Measurements from ENCODE around the gene DOCK2.

DNA sequence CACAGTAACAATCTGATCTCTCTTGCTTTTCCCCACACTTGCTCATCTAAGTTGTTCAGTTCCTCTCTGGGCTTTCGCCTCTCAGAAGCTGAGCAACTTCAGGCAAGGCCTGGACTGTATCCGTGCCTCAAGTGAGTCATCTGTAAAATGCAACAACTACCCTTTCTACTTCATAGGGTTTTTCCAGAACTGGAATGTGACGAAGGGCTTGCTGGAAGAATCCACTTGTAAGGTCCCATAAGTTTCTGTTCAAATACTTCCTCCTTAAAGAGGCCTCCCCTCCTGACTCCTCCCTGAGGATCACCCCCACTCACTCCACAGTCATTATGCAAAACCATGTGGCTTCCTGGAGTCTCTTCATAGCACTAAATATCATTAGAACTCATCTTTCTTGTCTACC is 360.7 kb downstream of the DOCK2 start:
- TF ChIP-seq, protein P1, sequence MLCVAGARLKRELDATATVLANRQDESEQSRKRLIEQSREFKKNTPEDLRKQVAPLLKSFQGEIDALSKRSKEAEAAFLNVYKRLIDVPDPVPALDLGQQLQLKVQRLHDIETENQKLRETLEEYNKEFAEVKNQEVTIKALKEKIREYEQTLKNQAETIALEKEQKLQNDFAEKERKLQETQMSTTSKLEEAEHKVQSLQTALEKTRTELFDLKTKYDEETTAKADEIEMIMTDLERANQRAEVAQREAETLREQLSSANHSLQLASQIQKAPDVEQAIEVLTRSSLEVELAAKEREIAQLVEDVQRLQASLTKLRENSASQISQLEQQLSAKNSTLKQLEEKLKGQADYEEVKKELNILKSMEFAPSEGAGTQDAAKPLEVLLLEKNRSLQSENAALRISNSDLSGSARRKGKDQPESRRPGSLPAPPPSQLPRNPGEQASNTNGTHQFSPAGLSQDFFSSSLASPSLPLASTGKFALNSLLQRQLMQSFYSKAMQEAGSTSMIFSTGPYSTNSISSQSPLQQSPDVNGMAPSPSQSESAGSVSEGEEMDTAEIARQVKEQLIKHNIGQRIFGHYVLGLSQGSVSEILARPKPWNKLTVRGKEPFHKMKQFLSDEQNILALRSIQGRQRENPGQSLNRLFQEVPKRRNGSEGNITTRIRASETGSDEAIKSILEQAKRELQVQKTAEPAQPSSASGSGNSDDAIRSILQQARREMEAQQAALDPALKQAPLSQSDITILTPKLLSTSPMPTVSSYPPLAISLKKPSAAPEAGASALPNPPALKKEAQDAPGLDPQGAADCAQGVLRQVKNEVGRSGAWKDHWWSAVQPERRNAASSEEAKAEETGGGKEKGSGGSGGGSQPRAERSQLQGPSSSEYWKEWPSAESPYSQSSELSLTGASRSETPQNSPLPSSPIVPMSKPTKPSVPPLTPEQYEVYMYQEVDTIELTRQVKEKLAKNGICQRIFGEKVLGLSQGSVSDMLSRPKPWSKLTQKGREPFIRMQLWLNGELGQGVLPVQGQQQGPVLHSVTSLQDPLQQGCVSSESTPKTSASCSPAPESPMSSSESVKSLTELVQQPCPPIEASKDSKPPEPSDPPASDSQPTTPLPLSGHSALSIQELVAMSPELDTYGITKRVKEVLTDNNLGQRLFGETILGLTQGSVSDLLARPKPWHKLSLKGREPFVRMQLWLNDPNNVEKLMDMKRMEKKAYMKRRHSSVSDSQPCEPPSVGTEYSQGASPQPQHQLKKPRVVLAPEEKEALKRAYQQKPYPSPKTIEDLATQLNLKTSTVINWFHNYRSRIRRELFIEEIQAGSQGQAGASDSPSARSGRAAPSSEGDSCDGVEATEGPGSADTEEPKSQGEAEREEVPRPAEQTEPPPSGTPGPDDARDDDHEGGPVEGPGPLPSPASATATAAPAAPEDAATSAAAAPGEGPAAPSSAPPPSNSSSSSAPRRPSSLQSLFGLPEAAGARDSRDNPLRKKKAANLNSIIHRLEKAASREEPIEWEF (CRISPR knock-in tag; IDR thresholded peaks at IDR 0.05) = no peak
- no peak for TF ChIP-seq SP2 (IDR thresholded peaks at IDR 0.05; ENCODE audit: extremely low read depth, low read depth, low read length, poor library complexity, severe bottlenecking)
- no peak for TF ChIP-seq POLR2A (conservative IDR thresholded peaks at IDR 0.05)
- TF ChIP-seq, protein P2, sequence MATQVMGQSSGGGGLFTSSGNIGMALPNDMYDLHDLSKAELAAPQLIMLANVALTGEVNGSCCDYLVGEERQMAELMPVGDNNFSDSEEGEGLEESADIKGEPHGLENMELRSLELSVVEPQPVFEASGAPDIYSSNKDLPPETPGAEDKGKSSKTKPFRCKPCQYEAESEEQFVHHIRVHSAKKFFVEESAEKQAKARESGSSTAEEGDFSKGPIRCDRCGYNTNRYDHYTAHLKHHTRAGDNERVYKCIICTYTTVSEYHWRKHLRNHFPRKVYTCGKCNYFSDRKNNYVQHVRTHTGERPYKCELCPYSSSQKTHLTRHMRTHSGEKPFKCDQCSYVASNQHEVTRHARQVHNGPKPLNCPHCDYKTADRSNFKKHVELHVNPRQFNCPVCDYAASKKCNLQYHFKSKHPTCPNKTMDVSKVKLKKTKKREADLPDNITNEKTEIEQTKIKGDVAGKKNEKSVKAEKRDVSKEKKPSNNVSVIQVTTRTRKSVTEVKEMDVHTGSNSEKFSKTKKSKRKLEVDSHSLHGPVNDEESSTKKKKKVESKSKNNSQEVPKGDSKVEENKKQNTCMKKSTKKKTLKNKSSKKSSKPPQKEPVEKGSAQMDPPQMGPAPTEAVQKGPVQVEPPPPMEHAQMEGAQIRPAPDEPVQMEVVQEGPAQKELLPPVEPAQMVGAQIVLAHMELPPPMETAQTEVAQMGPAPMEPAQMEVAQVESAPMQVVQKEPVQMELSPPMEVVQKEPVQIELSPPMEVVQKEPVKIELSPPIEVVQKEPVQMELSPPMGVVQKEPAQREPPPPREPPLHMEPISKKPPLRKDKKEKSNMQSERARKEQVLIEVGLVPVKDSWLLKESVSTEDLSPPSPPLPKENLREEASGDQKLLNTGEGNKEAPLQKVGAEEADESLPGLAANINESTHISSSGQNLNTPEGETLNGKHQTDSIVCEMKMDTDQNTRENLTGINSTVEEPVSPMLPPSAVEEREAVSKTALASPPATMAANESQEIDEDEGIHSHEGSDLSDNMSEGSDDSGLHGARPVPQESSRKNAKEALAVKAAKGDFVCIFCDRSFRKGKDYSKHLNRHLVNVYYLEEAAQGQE (IDR thresholded peaks at IDR 0.05; ENCODE audit: borderline replicate concordance) = no peak
- TF ChIP-seq, protein P2 (CRISPR knock-in tag; IDR thresholded peaks at IDR 0.05; ENCODE audit: low read depth) = no peak
- TF ChIP-seq, protein P3, sequence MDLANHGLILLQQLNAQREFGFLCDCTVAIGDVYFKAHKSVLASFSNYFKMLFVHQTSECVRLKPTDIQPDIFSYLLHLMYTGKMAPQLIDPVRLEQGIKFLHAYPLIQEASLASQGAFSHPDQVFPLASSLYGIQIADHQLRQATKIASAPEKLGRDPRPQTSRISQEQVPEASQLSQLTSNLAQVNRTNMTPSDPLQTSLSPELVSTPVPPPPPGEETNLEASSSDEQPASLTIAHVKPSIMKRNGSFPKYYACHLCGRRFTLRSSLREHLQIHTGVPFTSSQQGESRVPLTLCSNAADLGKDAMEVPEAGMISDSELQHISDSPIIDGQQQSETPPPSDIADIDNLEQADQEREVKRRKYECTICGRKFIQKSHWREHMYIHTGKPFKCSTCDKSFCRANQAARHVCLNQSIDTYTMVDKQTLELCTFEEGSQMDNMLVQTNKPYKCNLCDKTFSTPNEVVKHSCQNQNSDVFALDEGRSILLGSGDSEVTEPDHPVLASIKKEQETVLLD (IDR thresholded peaks at IDR 0.05) = no peak
- TF ChIP-seq FOXA3 (CRISPR knock-in tag; conservative IDR thresholded peaks at IDR 0.05 in 1 of 2, IDR thresholded peaks at IDR 0.05 in 1 of 2) = no peak

Data from K562 (cell line).